DMS 273 treated with DMSO at 0.1 percent for 48 hours (cell line): ENCODE measurements around the gene ODF2L.
"Not testable (repeated sequence)": the region's sequence is repeated elsewhere in the genome, so short reads cannot be mapped to it uniquely, and the experiment has no call there.

ENCODE experiments used
- DNase-seq: peaks from one replicate; lab custom pipeline; 2025; lab: John Stamatoyannopoulos, UW

The ODF2L gene

GRCh38 chr1:86387916-86388627 is 8.1 kb downstream of the ODF2L start:
- no peak for DNase-seq

- DNase-seq = no peak
Observed at GRCh38 chr1:86382878-86383277, 13.2 kb downstream of the ODF2L start.

GRCh38 chr1:86381223-86381622 is 14.9 kb downstream of the ODF2L start:
- no peak for DNase-seq

- DNase-seq = peak; percentile 29
Observed at GRCh38 chr1:86380257-86380861, 15.8 kb downstream of the ODF2L start.

GRCh38 chr1:86378813-86379212 is 17.3 kb downstream of the ODF2L start:
- no peak for DNase-seq

- DNase-seq = no peak
Observed at GRCh38 chr1:86377341-86377740, 18.8 kb downstream of the ODF2L start.

GRCh38 chr1:86375688-86376087 is 20.4 kb downstream of the ODF2L start:
- DNase-seq = no peak

GRCh38 chr1:86370601-86371022 is 25.5 kb downstream of the ODF2L start:
- no peak for DNase-seq

GRCh38 chr1:86365896-86366295 is 30.2 kb downstream of the ODF2L start:
- no peak for DNase-seq

- no peak for DNase-seq
Observed at GRCh38 chr1:86362807-86363206, 33.3 kb downstream of the ODF2L start.

- no peak for DNase-seq
Observed at GRCh38 chr1:86357796-86358195, 38.3 kb downstream of the ODF2L start.

- DNase-seq = no peak
Observed at GRCh38 chr1:86356247-86356646, 39.9 kb downstream of the ODF2L start.

- no peak for DNase-seq
Observed at GRCh38 chr1:86352086-86352485, 44.0 kb downstream of the ODF2L start.

GRCh38 chr1:86350230-86350629 is 45.9 kb downstream of the ODF2L start:
- DNase-seq = not testable (repeated sequence)

- DNase-seq = no peak
Observed at GRCh38 chr1:86346388-86346787, 49.7 kb downstream of the ODF2L start.

- DNase-seq = no peak
Observed at GRCh38 chr1:86345042-86345441, 51.1 kb downstream of the ODF2L start.

- DNase-seq = no peak
Observed at GRCh38 chr1:86339906-86340305, 56.2 kb downstream of the ODF2L start.

GRCh38 chr1:86339014-86339812 is 56.9 kb downstream of the ODF2L start:
- no peak for DNase-seq

- DNase-seq = no peak
Observed at GRCh38 chr1:86335916-86336315, 60.2 kb downstream of the ODF2L start.

- no peak for DNase-seq
Observed at GRCh38 chr1:86325264-86325663, 70.9 kb downstream of the ODF2L start.

GRCh38 chr1:86324130-86324822 is 71.8 kb downstream of the ODF2L start:
- no peak for DNase-seq

- no peak for DNase-seq
Observed at GRCh38 chr1:86322241-86322640, 73.9 kb downstream of the ODF2L start.
